Cardiac muscle cell (in vitro differentiated cells and primary cell): ENCODE results near the gene NUDT6. TPM values are rescaled to one million over a fixed set of nuclear protein-coding genes. Genes with fewer than 3 reads are reported as not detected.

Source experiments
- DNase-seq, 2 donors: peaks; one replicate each; pipeline versions ENCODE4 v3.0.0 to v3.0.0-alpha.2; 2010 to 2017; ENCODE audit warnings: low read depth in 1 of 2, low spot score in 1 of 2
- H3K27ac ChIP-seq: fragments of 200-600 bp; sonication (generic); 2 replicates; pipeline ENCODE4 v1.5.1; 2016
- H3K27me3 ChIP-seq: fragments of 200-600 bp; sonication (generic); 2 replicates; pipeline ENCODE4 v1.6.0; 2016; ENCODE audit warnings: control low read depth
- H3K36me3 ChIP-seq: fragments of 200-600 bp; sonication (generic); 2 replicates; pipeline ENCODE4 v1.5.1; 2016; ENCODE audit warnings: control low read depth
- H3K4me1 ChIP-seq: fragments of 200-600 bp; sonication (generic); 2 replicates; pipeline ENCODE4 v1.8.1; 2017; ENCODE audit warnings: low read depth, mild to moderate bottlenecking, mixed run types
- H3K4me3 ChIP-seq: fragments of 200-600 bp; sonication (generic); 2 replicates; pipeline ENCODE4 v1.5.1; 2016; ENCODE audit warnings: mild to moderate bottlenecking
- H3K9me3 ChIP-seq: fragments of 200-600 bp; sonication (generic); 2 replicates; pipeline ENCODE4 v1.5.1; 2017; ENCODE audit warnings: low read depth, mild to moderate bottlenecking, control low read depth
- polyA plus RNA-seq: library from polyadenylated mRNA; unstranded; fragments of >200 nt; fragmentation: Nextera tagmentation; extraction: Ambion mirVana; gene quantifications from 2 replicates; pipeline ENCODE4 v1.2.1, GENCODE V29; 2016
- total RNA-seq: library from RNA; depleted of rRNA; stranded (reverse); fragments of >200 nt; gene quantifications from 2 replicates; pipeline ENCODE4 v1.2.3, GENCODE V29; 2016
- TF ChIP-seq, protein P1 (sequence below): IDR thresholded peaks from 2 replicates; pipeline ENCODE4 v1.5.1; 2012; ENCODE audit warnings: low read depth, mild to moderate bottlenecking, low read length

The NUDT6 gene, protein sequence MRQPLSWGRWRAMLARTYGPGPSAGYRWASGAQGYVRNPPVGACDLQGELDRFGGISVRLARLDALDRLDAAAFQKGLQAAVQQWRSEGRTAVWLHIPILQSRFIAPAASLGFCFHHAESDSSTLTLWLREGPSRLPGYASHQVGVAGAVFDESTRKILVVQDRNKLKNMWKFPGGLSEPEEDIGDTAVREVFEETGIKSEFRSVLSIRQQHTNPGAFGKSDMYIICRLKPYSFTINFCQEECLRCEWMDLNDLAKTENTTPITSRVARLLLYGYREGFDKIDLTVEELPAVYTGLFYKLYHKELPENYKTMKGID
- total RNA-seq (32.3 and 40.4 TPM in 2 replicates), polyA plus RNA-seq (25.0 and 26.3 TPM in 2 replicates)

GRCh38 chr4:122921971-122922876 lies at the start of gene NUDT6:
TSS of gene NUDT6 (minus strand) at chr4:122922597. CDS start at chr4:122922572, 25 bp downstream.
- no peaks in the 10 kb centered on the region for H3K36me3 ChIP-seq
- peaks cover 6% of the 10 kb centered on the region for H3K4me1 ChIP-seq
- peak within 1 kb of the TSS; percentile 86 for H3K27ac ChIP-seq
- TF ChIP-seq, protein P1, sequence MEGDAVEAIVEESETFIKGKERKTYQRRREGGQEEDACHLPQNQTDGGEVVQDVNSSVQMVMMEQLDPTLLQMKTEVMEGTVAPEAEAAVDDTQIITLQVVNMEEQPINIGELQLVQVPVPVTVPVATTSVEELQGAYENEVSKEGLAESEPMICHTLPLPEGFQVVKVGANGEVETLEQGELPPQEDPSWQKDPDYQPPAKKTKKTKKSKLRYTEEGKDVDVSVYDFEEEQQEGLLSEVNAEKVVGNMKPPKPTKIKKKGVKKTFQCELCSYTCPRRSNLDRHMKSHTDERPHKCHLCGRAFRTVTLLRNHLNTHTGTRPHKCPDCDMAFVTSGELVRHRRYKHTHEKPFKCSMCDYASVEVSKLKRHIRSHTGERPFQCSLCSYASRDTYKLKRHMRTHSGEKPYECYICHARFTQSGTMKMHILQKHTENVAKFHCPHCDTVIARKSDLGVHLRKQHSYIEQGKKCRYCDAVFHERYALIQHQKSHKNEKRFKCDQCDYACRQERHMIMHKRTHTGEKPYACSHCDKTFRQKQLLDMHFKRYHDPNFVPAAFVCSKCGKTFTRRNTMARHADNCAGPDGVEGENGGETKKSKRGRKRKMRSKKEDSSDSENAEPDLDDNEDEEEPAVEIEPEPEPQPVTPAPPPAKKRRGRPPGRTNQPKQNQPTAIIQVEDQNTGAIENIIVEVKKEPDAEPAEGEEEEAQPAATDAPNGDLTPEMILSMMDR, result no peak
- H3K4me3 ChIP-seq, result peak within 1 kb of the TSS; percentile 70
- no peaks in the 10 kb centered on the region for H3K27me3 ChIP-seq
- H3K9me3 ChIP-seq, result no peaks in the 10 kb centered on the region
- DNase-seq, result peak; percentile 82 to 83

DNA sequence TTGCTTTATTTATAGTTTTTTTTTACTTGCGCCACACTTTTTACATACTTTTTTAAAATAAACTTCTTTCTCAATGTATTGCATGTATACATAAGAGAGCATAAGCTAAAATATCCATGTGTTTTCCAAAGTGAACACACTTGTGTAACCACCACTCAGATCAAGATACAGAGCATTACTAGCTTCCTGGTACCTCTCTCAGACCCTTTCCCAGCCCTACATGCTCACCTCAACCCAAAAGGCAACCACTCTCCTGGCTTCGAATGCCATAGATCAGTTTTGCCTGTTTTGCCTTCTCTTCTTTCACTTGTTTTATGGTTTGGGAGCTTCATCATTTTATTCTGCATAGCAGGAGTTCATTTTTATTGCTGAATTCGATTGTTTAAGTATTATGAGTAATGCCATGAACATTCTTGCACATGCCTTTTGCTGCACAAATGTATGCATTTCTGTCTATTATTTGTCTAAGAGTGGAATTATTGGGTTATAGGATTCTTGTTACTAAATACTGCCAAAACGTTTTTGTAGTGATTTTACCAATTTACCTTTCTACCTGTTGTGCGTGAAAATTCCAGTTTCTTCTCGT lies 45.9 kb upstream of the NUDT6 start:
- no peak for DNase-seq
- no peak overlapping the region for H3K27ac ChIP-seq
- H3K9me3 ChIP-seq, result no peaks in the 10 kb centered on the region
- TF ChIP-seq, protein P1, result no peak
- no peaks in the 10 kb centered on the region for H3K36me3 ChIP-seq
- no peaks in the 10 kb centered on the region for H3K27me3 ChIP-seq
- H3K4me1 ChIP-seq, result no peaks in the 10 kb centered on the region
- H3K4me3 ChIP-seq, result no peak overlapping the region

DNA sequence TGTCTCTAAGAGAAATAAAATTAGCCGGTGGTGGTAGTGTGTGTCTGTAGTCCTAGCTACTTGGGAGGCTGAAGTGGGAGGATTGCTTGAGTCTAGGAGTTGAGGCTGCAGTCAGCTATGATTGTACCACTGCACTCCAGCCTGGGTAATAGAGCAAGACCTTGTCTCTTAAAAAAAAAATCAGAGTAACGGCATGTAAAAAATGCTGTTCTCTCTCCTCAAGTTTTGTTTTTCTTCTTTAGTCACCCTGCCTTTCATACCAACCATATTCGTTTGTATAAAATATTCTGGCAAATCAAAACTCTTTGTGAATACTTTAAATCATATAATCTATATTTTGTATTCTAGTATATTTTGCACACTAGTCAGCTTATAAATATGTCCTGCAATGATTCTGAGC lies 44.8 kb upstream of the NUDT6 start:
- no peak overlapping the region for H3K4me3 ChIP-seq
- no peaks in the 10 kb centered on the region for H3K27me3 ChIP-seq
- H3K27ac ChIP-seq, result no peak overlapping the region
- no peaks in the 10 kb centered on the region for H3K36me3 ChIP-seq
- no peak for DNase-seq
- no peaks in the 10 kb centered on the region for H3K9me3 ChIP-seq
- no peaks in the 10 kb centered on the region for H3K4me1 ChIP-seq
- TF ChIP-seq, protein P1, result no peak

- TF ChIP-seq, protein P1, result no peak
- Histone ChIP-seq H3K27me3 (no peaks in the 10 kb centered on the region), H3K4me3 (no peak overlapping the region), H3K27ac (no peak overlapping the region), H3K36me3 (no peaks in the 10 kb centered on the region), H3K9me3 (no peaks in the 10 kb centered on the region), H3K4me1 (no peaks in the 10 kb centered on the region)
- DNase-seq, result no peak
Measured at GRCh38 chr4:122966201-122966600, 43.8 kb upstream of the NUDT6 start.

- TF ChIP-seq, protein P1, result no peak
- peak in 1 of 2 donors; percentile 21 for DNase-seq
- Histone ChIP-seq H3K36me3 (no peaks in the 10 kb centered on the region), H3K4me3 (no peak overlapping the region), H3K27ac (no peak overlapping the region), H3K9me3 (no peaks in the 10 kb centered on the region), H3K4me1 (no peaks in the 10 kb centered on the region), H3K27me3 (no peaks in the 10 kb centered on the region)
Measured at GRCh38 chr4:122963216-122963615, 40.8 kb upstream of the NUDT6 start.
